Loucy (cell line): ENCODE results near the gene KRTAP4-9.

Experiments used
- EZH2phosphoT487 ChIP-seq: fragments of 200-600 bp; IDR thresholded peaks from 2 replicates; pipeline ENCODE4 v1.6.1; 2018; ENCODE audit warnings: antibody characterized with exemption, mild to moderate bottlenecking, moderate library complexity, borderline replicate concordance
- TF ChIP-seq, protein P1 (sequence below): fragments of 200-600 bp; sonication (generic); conservative IDR thresholded peaks from 2 replicates; pipeline ENCODE4 v1.5.1; 2014; ENCODE audit warnings: mild to moderate bottlenecking, antibody characterized with exemption, low read length

DNA sequence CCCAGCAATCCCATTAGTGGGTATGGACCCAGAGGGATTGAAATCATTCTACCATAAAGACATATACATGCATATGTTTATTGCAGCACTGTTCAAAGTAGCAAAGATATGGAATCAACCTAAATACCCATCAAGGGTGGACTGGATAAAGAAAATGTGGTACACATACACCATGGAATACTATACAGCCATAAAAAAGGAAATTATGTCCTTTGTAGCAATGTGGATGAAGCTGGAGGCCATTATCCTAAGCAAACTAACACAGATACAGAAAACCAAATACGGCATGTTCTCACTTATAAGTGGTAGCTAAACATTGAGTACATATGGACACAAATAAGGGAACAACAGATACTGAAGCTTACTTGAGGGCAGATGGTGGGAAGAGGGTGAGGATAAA lies 47.6 kb upstream of the KRTAP4-9 start:
- TF ChIP-seq, protein P1, sequence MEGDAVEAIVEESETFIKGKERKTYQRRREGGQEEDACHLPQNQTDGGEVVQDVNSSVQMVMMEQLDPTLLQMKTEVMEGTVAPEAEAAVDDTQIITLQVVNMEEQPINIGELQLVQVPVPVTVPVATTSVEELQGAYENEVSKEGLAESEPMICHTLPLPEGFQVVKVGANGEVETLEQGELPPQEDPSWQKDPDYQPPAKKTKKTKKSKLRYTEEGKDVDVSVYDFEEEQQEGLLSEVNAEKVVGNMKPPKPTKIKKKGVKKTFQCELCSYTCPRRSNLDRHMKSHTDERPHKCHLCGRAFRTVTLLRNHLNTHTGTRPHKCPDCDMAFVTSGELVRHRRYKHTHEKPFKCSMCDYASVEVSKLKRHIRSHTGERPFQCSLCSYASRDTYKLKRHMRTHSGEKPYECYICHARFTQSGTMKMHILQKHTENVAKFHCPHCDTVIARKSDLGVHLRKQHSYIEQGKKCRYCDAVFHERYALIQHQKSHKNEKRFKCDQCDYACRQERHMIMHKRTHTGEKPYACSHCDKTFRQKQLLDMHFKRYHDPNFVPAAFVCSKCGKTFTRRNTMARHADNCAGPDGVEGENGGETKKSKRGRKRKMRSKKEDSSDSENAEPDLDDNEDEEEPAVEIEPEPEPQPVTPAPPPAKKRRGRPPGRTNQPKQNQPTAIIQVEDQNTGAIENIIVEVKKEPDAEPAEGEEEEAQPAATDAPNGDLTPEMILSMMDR, result no peak
- TF ChIP-seq EZH2phosphoT487, result no peak
